Activated CD8-positive, alpha-beta T cell treated with anti-CD3 and anti-CD28 coated beads, Interleukin-2, amount 10 ng/mL, durations not matched to agents 7 days and 5 days (primary cell): ENCODE measurements around the gene SHANK3. TPM values are rescaled to one million over a fixed set of nuclear protein-coding genes. Genes with fewer than 3 reads are reported as not detected.

Experiments
- ATAC-seq: fragments of 150-1000 bp; cut with Tn5 transposase; one replicate; pipeline ENCODE4 v1.10.0; 2021; ENCODE audit warnings: moderate library complexity
- CTCF ChIA-PET: fragments of 350-600 bp; sonication (Branson Sonifier 250); formaldehyde crosslinking; loops from one replicate; lab custom pipeline; 2021; ENCODE audit warnings: antibody characterized with exemption; lab: Charles Lee
- POLR2A ChIA-PET: fragments of 350-600 bp; sonication (Branson Sonifier 250); formaldehyde crosslinking; loops from one replicate; lab custom pipeline; 2021; ENCODE audit warnings: antibody characterized with exemption; lab: Charles Lee
- DNase-seq: peaks from one replicate; pipeline ENCODE4 v3.0.0-alpha.2; 2020
- H3K27ac Mint-ChIP-seq: one replicate; pipeline ENCODE4 v1.8.0; 2021; ENCODE audit warnings: mild to moderate bottlenecking, mixed read lengths
- H3K27me3 Mint-ChIP-seq: one replicate; pipeline ENCODE4 v1.8.0; 2021; ENCODE audit warnings: low read depth, mixed read lengths
- H3K36me3 Mint-ChIP-seq: one replicate; pipeline ENCODE4 v1.8.0; 2021; ENCODE audit warnings: low read depth, mixed read lengths
- H3K4me1 Mint-ChIP-seq: one replicate; pipeline ENCODE4 v1.8.0; 2021; ENCODE audit warnings: low read depth, mixed read lengths
- H3K4me3 Mint-ChIP-seq: one replicate; pipeline ENCODE4 v1.8.0; 2021; ENCODE audit warnings: mild to moderate bottlenecking, mixed read lengths
- H3K9me3 Mint-ChIP-seq: one replicate; pipeline ENCODE4 v1.8.0; 2022; ENCODE audit warnings: mixed read lengths; ENCODE audit not compliant: insufficient read depth
- total RNA-seq, 2 experiments: library from RNA; stranded (reverse); gene quantifications; one replicate each; pipeline ENCODE4 v1.2.3, GENCODE V29; 2021

The SHANK3 gene
- total RNA-seq, 2 experiments from 2014 or later: 0.05 TPM; not detected in 1

DNA sequence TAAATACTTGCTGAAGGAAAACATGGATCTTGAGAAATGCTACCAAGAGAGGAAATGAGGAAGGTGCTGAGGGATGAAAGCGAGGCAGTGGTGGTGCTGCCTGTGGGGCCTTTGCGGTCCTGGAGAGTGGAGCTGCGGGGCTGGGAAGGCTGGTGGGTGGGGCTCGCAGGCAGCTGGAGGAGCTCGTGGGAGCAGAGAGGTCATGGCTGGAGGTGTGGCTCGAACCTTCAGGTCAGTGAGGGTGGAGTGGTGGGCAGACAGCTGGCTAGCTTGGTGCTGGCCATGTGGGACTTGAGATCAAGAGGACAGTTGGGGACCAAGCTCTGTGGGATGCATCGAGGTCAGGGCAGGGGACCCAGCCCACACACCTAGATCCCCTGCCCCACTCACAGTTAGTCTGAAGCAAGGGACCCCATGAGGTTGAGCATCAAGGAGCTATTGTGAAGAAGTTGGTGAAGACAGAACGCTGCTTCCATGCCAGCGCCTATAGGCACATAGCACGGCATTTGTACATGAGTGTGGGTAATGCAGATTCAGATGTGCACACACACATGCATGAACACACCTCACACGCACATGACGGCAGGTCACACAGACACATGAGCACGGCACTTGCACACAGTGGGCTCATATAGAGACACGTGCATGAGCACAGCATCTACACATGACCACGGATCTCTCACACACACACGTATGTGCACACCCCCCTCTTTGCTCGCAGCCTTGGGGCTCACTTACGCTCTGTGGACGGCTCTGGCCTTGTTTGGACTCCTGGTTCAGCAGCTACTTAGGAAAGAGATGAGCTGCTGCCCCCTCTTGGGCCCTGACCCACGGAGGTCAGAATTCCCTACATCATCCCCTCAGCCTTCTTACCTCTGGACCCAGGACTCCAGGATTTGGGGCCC lies 30.4 kb downstream of the SHANK3 start:
- no peak for ATAC-seq
- CTCF ChIA-PET: interaction anchor here (0.7 to 1.0 kb wide), 2 partner anchors 9 to 12 kb away, joined by 3 to 5 read pairs; no protein-coding TSS in a partner anchor
- H3K27me3 Mint-ChIP-seq: no peaks in the 10 kb centered on the region
- no peak for DNase-seq
- no peak overlapping the region for H3K27ac Mint-ChIP-seq
- H3K36me3 Mint-ChIP-seq: no peaks in the 10 kb centered on the region
- no peaks in the 10 kb centered on the region for H3K9me3 Mint-ChIP-seq
- no peak overlapping the region for H3K4me3 Mint-ChIP-seq
- peaks cover 13% of the 10 kb centered on the region for H3K4me1 Mint-ChIP-seq
- POLR2A ChIA-PET: no interaction called here

- H3K27ac Mint-ChIP-seq: no peak overlapping the region
- ChIA-PET CTCF (no interaction called here), POLR2A (no interaction called here)
- ATAC-seq: no peak
- H3K27me3 Mint-ChIP-seq: no peaks in the 10 kb centered on the region
- H3K4me3 Mint-ChIP-seq: no peak overlapping the region
- no peaks in the 10 kb centered on the region for H3K9me3 Mint-ChIP-seq
- H3K4me1 Mint-ChIP-seq: peaks cover 13% of the 10 kb centered on the region
- no peak for DNase-seq
- no peaks in the 10 kb centered on the region for H3K36me3 Mint-ChIP-seq
These were observed 31.3 kb downstream of the SHANK3 start for GRCh38 chr22:50703726-50704509.

GRCh38 chr22:50704510-50705218 lies 32.0 kb downstream of the SHANK3 start:
- H3K4me1 Mint-ChIP-seq: peaks cover 13% of the 10 kb centered on the region
- no peak overlapping the region for H3K27ac Mint-ChIP-seq
- no peaks in the 10 kb centered on the region for H3K9me3 Mint-ChIP-seq
- no peak overlapping the region for H3K4me3 Mint-ChIP-seq
- no peaks in the 10 kb centered on the region for H3K27me3 Mint-ChIP-seq
- no peak for DNase-seq
- ChIA-PET CTCF (no interaction called here), POLR2A (no interaction called here)
- no peak for ATAC-seq
- no peaks in the 10 kb centered on the region for H3K36me3 Mint-ChIP-seq

- CTCF ChIA-PET: no interaction called here
- H3K27me3 Mint-ChIP-seq: no peaks in the 10 kb centered on the region
- H3K4me3 Mint-ChIP-seq: no peak overlapping the region
- H3K36me3 Mint-ChIP-seq: no peaks in the 10 kb centered on the region
- no peaks in the 10 kb centered on the region for H3K9me3 Mint-ChIP-seq
- H3K4me1 Mint-ChIP-seq: peaks cover 13% of the 10 kb centered on the region
- H3K27ac Mint-ChIP-seq: no peak overlapping the region
- ATAC-seq (no peak), DNase-seq (no peak)
- POLR2A ChIA-PET: no interaction called here
These were observed 32.6 kb downstream of the SHANK3 start for GRCh38 chr22:50705219-50705691.

GRCh38 chr22:50705851-50706351 lies 33.3 kb downstream of the SHANK3 start:
- H3K4me3 Mint-ChIP-seq: no peak overlapping the region
- no peaks in the 10 kb centered on the region for H3K27me3 Mint-ChIP-seq
- DNase-seq: no peak
- no peaks in the 10 kb centered on the region for H3K9me3 Mint-ChIP-seq
- CTCF ChIA-PET: no interaction called here
- no peaks in the 10 kb centered on the region for H3K36me3 Mint-ChIP-seq
- no peak for ATAC-seq
- H3K4me1 Mint-ChIP-seq: peaks cover 13% of the 10 kb centered on the region
- no peak overlapping the region for H3K27ac Mint-ChIP-seq
- POLR2A ChIA-PET: no interaction called here

DNA sequence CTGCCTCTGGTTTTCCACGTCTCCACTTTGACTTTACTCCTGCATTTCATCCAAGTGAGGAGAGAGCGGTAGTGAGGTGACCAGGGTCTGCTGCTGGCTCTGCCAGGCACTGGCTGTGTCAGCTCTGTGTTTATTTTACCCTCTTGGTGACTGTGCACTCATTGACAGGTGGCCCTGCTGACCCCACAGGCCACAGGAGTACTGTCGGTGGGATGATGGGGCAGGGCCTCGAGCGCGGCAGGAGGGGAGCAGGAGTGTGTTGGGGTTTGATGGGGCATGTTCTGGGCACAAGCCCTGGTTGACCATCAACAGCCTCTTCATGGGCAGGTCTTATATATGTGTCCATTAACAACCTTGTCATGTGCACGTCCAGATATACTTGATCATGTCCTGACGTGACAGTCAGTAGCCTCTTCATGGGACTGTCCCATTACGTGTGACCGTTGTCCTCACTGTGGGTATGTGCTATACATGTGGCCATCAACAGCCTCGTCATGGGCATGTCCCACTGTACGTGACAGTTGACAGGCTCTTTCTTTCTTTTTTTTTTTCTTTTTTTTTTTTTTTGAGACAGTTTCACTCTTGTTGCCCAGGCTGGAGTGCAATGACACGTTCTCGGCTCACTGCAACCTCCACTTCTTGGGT lies 34.0 kb downstream of the SHANK3 start:
- no peaks in the 10 kb centered on the region for H3K27me3 Mint-ChIP-seq

GRCh38 chr22:50708474-50708873 lies 35.9 kb downstream of the SHANK3 start:
- Mint-ChIP-seq H3K27ac (no peak overlapping the region), H3K4me1 (no peaks in the 10 kb centered on the region), H3K36me3 (no peaks in the 10 kb centered on the region), H3K4me3 (no peak overlapping the region), H3K9me3 (no peaks in the 10 kb centered on the region), H3K27me3 (no peaks in the 10 kb centered on the region)
- DNase-seq: no peak
- ATAC-seq: no peak
- ChIA-PET POLR2A (no interaction called here), CTCF (no interaction called here)

More for the DNA sequence above, 34.0 kb downstream of the SHANK3 start:
- ChIA-PET CTCF (no interaction called here), POLR2A (no interaction called here)
- Mint-ChIP-seq H3K4me3 (no peak overlapping the region), H3K36me3 (no peaks in the 10 kb centered on the region), H3K27ac (no peak overlapping the region), H3K9me3 (no peaks in the 10 kb centered on the region), H3K4me1 (peaks cover 13% of the 10 kb centered on the region)
- DNase-seq: no peak
- no peak for ATAC-seq

- no peak for DNase-seq
- ATAC-seq: no peak
- Mint-ChIP-seq H3K27me3 (no peaks in the 10 kb centered on the region), H3K9me3 (no peaks in the 10 kb centered on the region), H3K27ac (no peak overlapping the region), H3K36me3 (no peaks in the 10 kb centered on the region), H3K4me3 (no peak overlapping the region), H3K4me1 (no peaks in the 10 kb centered on the region)
- ChIA-PET POLR2A (no interaction called here), CTCF (no interaction called here)
These were observed 36.4 kb downstream of the SHANK3 start for GRCh38 chr22:50708996-50709395.

GRCh38 chr22:50710221-50710620 lies 37.6 kb downstream of the SHANK3 start:
- CTCF ChIA-PET: no interaction called here
- no peaks in the 10 kb centered on the region for H3K9me3 Mint-ChIP-seq

DNA sequence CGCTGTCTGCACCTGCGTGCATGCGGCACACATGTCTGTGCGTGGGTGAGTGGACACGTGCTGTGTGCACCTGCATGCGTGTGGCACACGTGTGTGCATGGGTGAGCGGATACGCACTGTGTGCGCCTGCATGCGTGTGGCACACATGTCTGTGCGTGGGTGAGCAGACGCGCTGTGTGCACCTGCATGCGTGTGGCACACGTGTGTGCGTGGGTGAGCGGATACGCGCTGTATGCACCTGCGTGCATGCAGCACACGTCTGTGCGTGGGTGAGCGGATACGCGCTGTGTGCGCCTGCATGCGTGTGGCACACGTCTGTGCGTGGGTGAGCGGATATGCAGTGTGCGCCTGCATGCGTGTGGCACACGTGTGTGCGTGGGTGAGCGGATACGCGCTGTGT lies 38.3 kb downstream of the SHANK3 start:
- ATAC-seq (no peak), DNase-seq (no peak)
- Mint-ChIP-seq H3K4me1 (no peaks in the 10 kb centered on the region), H3K9me3 (no peaks in the 10 kb centered on the region), H3K27me3 (no peaks in the 10 kb centered on the region), H3K27ac (no peak overlapping the region), H3K4me3 (no peak overlapping the region), H3K36me3 (no peaks in the 10 kb centered on the region)
- ChIA-PET CTCF (no interaction called here), POLR2A (no interaction called here)

More at GRCh38 chr22:50710221-50710620, 37.6 kb downstream of the SHANK3 start:
- no peak for ATAC-seq
- Mint-ChIP-seq H3K27ac (no peak overlapping the region), H3K4me1 (no peaks in the 10 kb centered on the region), H3K4me3 (no peak overlapping the region), H3K36me3 (no peaks in the 10 kb centered on the region), H3K27me3 (no peaks in the 10 kb centered on the region)
- no peak for DNase-seq
- POLR2A ChIA-PET: no interaction called here
